Hepatocyte (in vitro differentiated cells): ENCODE results near the gene MTHFS.

Experiments
- EZH2 ChIP-seq: fragments of 200-600 bp; sonication (generic); IDR thresholded peaks from 2 replicates; pipeline ENCODE4 v1.6.1; 2016; ENCODE audit warnings: antibody characterized with exemption, mild to moderate bottlenecking, borderline replicate concordance
- EZH2phosphoT487 ChIP-seq: fragments of 200-600 bp; sonication (generic); IDR thresholded peaks from one replicate; pipeline ENCODE4 v1.6.1; 2018; ENCODE audit warnings: antibody characterized with exemption, mild to moderate bottlenecking, low read depth, moderate library complexity; ENCODE audit not compliant: unreplicated experiment, severe bottlenecking
- TF ChIP-seq, protein P1 (sequence below): fragments of 200-600 bp; sonication (generic); IDR thresholded peaks from 2 replicates; pipeline ENCODE4 v1.5.1; 2016; ENCODE audit warnings: antibody characterized with exemption, mild to moderate bottlenecking; ENCODE audit not compliant: poor library complexity

DNA sequence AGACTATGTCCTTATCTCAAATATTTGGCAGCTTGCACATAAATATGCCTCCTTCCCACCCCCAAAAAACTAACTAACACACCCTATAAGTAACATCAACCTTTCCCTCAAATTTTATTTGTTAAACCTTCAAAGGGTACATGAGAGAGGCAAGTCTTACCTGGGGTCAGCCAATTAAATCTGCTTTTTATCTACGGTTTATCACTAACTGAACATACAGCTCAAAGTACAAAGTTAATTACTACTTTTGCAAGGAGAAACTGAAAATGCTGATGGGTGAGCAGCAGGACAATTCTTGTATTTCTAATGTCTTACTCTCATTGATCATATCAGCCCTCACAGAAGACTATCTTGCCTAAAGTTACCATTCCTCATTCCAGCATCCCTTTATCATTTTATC is 34.6 kb downstream of the MTHFS start:
- TF ChIP-seq, protein P1, sequence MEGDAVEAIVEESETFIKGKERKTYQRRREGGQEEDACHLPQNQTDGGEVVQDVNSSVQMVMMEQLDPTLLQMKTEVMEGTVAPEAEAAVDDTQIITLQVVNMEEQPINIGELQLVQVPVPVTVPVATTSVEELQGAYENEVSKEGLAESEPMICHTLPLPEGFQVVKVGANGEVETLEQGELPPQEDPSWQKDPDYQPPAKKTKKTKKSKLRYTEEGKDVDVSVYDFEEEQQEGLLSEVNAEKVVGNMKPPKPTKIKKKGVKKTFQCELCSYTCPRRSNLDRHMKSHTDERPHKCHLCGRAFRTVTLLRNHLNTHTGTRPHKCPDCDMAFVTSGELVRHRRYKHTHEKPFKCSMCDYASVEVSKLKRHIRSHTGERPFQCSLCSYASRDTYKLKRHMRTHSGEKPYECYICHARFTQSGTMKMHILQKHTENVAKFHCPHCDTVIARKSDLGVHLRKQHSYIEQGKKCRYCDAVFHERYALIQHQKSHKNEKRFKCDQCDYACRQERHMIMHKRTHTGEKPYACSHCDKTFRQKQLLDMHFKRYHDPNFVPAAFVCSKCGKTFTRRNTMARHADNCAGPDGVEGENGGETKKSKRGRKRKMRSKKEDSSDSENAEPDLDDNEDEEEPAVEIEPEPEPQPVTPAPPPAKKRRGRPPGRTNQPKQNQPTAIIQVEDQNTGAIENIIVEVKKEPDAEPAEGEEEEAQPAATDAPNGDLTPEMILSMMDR = no peak
- no peak for TF ChIP-seq EZH2phosphoT487
- TF ChIP-seq EZH2 = no peak
